Natural killer cell (primary cell): ENCODE measurements around the gene HLA-DMA. TPM values are rescaled to one million over a fixed set of nuclear protein-coding genes. Genes with fewer than 3 reads are reported as not detected.

Experiments used
- ATAC-seq, 3 donors: fragments of 150-1000 bp in 2 of 3; fragments of 200-7000 bp in 1 of 3; cut with Tn5 transposase; 1 replicate in 1 of 3; 2 replicates in 2 of 3; pipeline ENCODE4 v1.10.0; 2021; ENCODE audit warnings: mild to moderate bottlenecking in 2 of 3, moderate library complexity in 2 of 3
- DNase-seq, 2 donors: peaks; one replicate each; pipeline versions ENCODE4 v3.0.0 to v3.0.0-alpha.2; 2013 to 2021; ENCODE audit warnings: mixed read lengths in 1 of 2
- H3K27ac ChIP-seq: one replicate; pipeline ENCODE4 v1.5.1; 2013; ENCODE audit warnings: mild to moderate bottlenecking, low read length
- H3K27me3 ChIP-seq: one replicate; pipeline ENCODE4 v1.6.1; 2013; ENCODE audit warnings: low read length; ENCODE audit not compliant: control insufficient read depth, insufficient read depth
- H3K36me3 ChIP-seq: one replicate; pipeline ENCODE4 v1.6.1; 2013; ENCODE audit warnings: low read length; ENCODE audit not compliant: control insufficient read depth, insufficient read depth
- H3K4me1 ChIP-seq: one replicate; pipeline ENCODE4 v1.6.1; 2013; ENCODE audit warnings: low read length; ENCODE audit not compliant: control insufficient read depth, insufficient read depth
- H3K4me3 ChIP-seq: one replicate; pipeline ENCODE4 v1.5.1; 2013; ENCODE audit warnings: low read length
- H3K9me3 ChIP-seq: one replicate; pipeline ENCODE4 v1.6.1; 2013; ENCODE audit warnings: low read length; ENCODE audit not compliant: control insufficient read depth, insufficient read depth
- H3K27ac Mint-ChIP-seq, 2 donors: one replicate each; pipeline ENCODE4 v1.8.0; 2022; ENCODE audit warnings: mild to moderate bottlenecking in 2 of 2, mixed read lengths in 2 of 2, moderate library complexity in 1 of 2
- H3K27me3 Mint-ChIP-seq, 2 donors: one replicate each; pipeline ENCODE4 v1.8.0; 2022; ENCODE audit warnings: low read depth in 2 of 2, mixed read lengths in 2 of 2
- H3K36me3 Mint-ChIP-seq: one replicate; pipeline ENCODE4 v1.8.0; 2022; ENCODE audit warnings: mixed read lengths
- H3K4me1 Mint-ChIP-seq, 2 donors: one replicate each; pipeline ENCODE4 v1.8.0; 2022; ENCODE audit warnings: mixed read lengths in 2 of 2
- H3K4me3 Mint-ChIP-seq: one replicate; pipeline ENCODE4 v1.8.0; 2022; ENCODE audit warnings: mild to moderate bottlenecking, moderate library complexity, mixed read lengths
- H3K9me3 Mint-ChIP-seq, 2 donors: one replicate each; pipeline ENCODE4 v1.8.0; 2022; ENCODE audit warnings: mixed read lengths in 2 of 2
- WGBS: methylation state at CpG from one replicate; pipeline ENCODE4 v1.1.7; 2013; ENCODE audit warnings: missing lambda C conversion rate; ENCODE audit not compliant: insufficient coverage; 5-methylcytosine and 5-hydroxymethylcytosine counted together
- intact Hi-C: fragments of 100-400 bp; cut with micrococcal nuclease; formaldehyde crosslinking; loops from one replicate; pipeline ENCODE4 v1.14.2; 2022
- total RNA-seq, 4 donors: library from RNA; stranded (reverse); fragments of 120-200 nt in 1 of 4; gene quantifications; one replicate each; pipeline versions ENCODE4 v1.2.3 to v1.2.4, GENCODE V29; 2013 to 2022
- TF ChIP-seq, protein P1 (sequence below): fragments of 200-600 bp; IDR thresholded peaks from one replicate; pipeline ENCODE4 v1.8.0; 2022; ENCODE audit warnings: antibody characterized with exemption

HLA-DMA gene
- total RNA-seq, 3 donors from 2014 or later (not counting 1 experiment from before 2014, with no cell fraction given): 39.2 to 57.5 (median 48.1) TPM

- ATAC-seq: no peak
- H3K4me1 Mint-ChIP-seq: peaks cover 30 to 36% of the 10 kb centered on the region in 2 donors
- H3K27ac Mint-ChIP-seq: peak overlapping the region; percentile 37 to 97
- intact Hi-C loops: no loop called here
- H3K4me3 ChIP-seq: no peak overlapping the region
- H3K27me3 ChIP-seq: no peaks in the 10 kb centered on the region
- no peaks in the 10 kb centered on the region for H3K27me3 Mint-ChIP-seq
- H3K9me3 ChIP-seq: no peaks in the 10 kb centered on the region
- TF ChIP-seq, protein P1, sequence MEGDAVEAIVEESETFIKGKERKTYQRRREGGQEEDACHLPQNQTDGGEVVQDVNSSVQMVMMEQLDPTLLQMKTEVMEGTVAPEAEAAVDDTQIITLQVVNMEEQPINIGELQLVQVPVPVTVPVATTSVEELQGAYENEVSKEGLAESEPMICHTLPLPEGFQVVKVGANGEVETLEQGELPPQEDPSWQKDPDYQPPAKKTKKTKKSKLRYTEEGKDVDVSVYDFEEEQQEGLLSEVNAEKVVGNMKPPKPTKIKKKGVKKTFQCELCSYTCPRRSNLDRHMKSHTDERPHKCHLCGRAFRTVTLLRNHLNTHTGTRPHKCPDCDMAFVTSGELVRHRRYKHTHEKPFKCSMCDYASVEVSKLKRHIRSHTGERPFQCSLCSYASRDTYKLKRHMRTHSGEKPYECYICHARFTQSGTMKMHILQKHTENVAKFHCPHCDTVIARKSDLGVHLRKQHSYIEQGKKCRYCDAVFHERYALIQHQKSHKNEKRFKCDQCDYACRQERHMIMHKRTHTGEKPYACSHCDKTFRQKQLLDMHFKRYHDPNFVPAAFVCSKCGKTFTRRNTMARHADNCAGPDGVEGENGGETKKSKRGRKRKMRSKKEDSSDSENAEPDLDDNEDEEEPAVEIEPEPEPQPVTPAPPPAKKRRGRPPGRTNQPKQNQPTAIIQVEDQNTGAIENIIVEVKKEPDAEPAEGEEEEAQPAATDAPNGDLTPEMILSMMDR: no peak
- H3K4me3 Mint-ChIP-seq: no peak overlapping the region
- peaks cover 42% of the 10 kb centered on the region for H3K36me3 ChIP-seq
- no peak overlapping the region for H3K27ac ChIP-seq
- peaks cover 20% of the 10 kb centered on the region for H3K36me3 Mint-ChIP-seq
- 84% methylated on average over 4 of the region's 6 CpGs for WGBS
- peak in 1 of 2 donors; percentile 14 for DNase-seq
- H3K9me3 Mint-ChIP-seq: no peaks in the 10 kb centered on the region
- H3K4me1 ChIP-seq: peaks cover 7% of the 10 kb centered on the region
Measured at GRCh38 chr6:32982702-32983492, 30.0 kb upstream of the HLA-DMA start.

DNA sequence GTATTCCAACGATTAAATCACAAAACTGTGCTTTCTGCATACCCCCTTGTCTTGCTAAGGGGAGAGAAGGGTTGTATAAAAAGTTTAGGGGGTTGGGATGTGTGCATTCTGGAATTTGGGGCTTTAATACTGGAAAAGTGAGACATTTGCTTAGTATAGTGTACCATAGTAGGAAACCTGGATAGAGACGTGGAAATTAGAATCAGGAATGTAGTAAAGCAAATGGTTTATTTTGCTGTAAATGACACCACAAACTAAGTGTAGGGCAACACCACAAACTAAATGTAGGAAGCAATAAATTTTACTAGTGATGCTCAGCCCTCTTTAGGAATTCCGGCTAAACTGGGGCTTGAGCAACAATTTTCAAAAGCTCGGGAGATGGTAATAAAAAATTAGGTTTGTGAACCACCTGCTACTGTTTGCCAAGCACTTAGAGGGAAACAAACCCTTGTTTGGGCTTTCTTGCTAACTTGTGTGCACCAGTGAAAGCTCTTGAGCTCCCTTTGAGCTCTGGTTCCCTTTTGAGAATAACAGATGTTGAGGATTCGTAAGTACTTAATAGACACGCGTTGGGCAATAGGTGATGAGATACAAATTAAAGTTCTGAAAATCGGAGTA lies 29.3 kb upstream of the HLA-DMA start:
- Histone ChIP-seq H3K27ac (no peak overlapping the region), H3K27me3 (no peaks in the 10 kb centered on the region), H3K4me1 (peaks cover 13% of the 10 kb centered on the region), H3K4me3 (no peak overlapping the region), H3K36me3 (peaks cover 49% of the 10 kb centered on the region), H3K9me3 (no peaks in the 10 kb centered on the region)
- Mint-ChIP-seq H3K27me3 (no peaks in the 10 kb centered on the region), H3K4me3 (peak overlapping the region; percentile 11), H3K9me3 (no peaks in the 10 kb centered on the region), H3K27ac (peak overlapping the region; percentile 37 to 97), H3K36me3 (peaks cover 26% of the 10 kb centered on the region), H3K4me1 (peaks cover 37 to 43% of the 10 kb centered on the region in 2 donors)
- DNase-seq (no peak), ATAC-seq (no peak)
- WGBS: 60% methylated on average over 7 of the region's 8 CpGs
- intact Hi-C loops: no loop called here
- TF ChIP-seq, protein P1: no peak

- Mint-ChIP-seq H3K9me3 (no peaks in the 10 kb centered on the region), H3K4me3 (no peak overlapping the region), H3K27ac (peak overlapping the region; percentile 37 to 97), H3K4me1 (peaks cover 53 to 59% of the 10 kb centered on the region in 2 donors), H3K27me3 (no peaks in the 10 kb centered on the region), H3K36me3 (peaks cover 43% of the 10 kb centered on the region)
- Histone ChIP-seq H3K27ac (no peak overlapping the region), H3K9me3 (no peaks in the 10 kb centered on the region), H3K27me3 (no peaks in the 10 kb centered on the region), H3K4me3 (no peak overlapping the region), H3K4me1 (peaks cover 25% of the 10 kb centered on the region), H3K36me3 (peaks cover 66% of the 10 kb centered on the region)
- TF ChIP-seq, protein P1: no peak
- 89% methylated on average over 10 of the region's 11 CpGs for WGBS
- intact Hi-C loops: no loop called here
- DNase-seq (peak in 1 of 2 donors; percentile 18), ATAC-seq (no peak)
Measured at GRCh38 chr6:32980488-32981038, 27.7 kb upstream of the HLA-DMA start.
